NCI-H128 (cell line): ENCODE measurements around the gene SCYGR1.
"Not testable (repeated sequence)": the region's sequence is repeated elsewhere in the genome, so short reads cannot be mapped to it uniquely, and the experiment has no call there.

Experiments
- DNase-seq: peaks from one replicate; lab custom pipeline; 2025; ENCODE audit not compliant: unreplicated experiment; lab: John Stamatoyannopoulos, UW

Gene SCYGR1

GRCh38 chr2:227387583-227387982 lies at the start of gene SCYGR1:
Gene SCYGR1, minus strand, starts transcription at chr2:227387949. Its CDS starts 0 bp downstream, at chr2:227387949.
- not testable (repeated sequence) for DNase-seq

GRCh38 chr2:227436436-227437174 lies 48.9 kb upstream of the SCYGR1 start:
- DNase-seq = no peak

- no peak for DNase-seq
These were observed 45.4 kb upstream of the SCYGR1 start for GRCh38 chr2:227433171-227433570.

GRCh38 chr2:227430639-227431038 lies 42.9 kb upstream of the SCYGR1 start:
- DNase-seq = no peak

GRCh38 chr2:227428731-227429285 lies 41.1 kb upstream of the SCYGR1 start:
- no peak for DNase-seq

- DNase-seq = no peak
These were observed 36.1 kb upstream of the SCYGR1 start for GRCh38 chr2:227423656-227424499.

GRCh38 chr2:227420087-227421052 lies 32.6 kb upstream of the SCYGR1 start:
- no peak for DNase-seq

GRCh38 chr2:227416701-227417100 lies 29.0 kb upstream of the SCYGR1 start:
- no peak for DNase-seq

GRCh38 chr2:227415538-227416424 lies 28.0 kb upstream of the SCYGR1 start:
- no peak for DNase-seq

GRCh38 chr2:227414846-227415245 lies 27.1 kb upstream of the SCYGR1 start:
- DNase-seq = no peak

GRCh38 chr2:227413371-227413770 lies 25.6 kb upstream of the SCYGR1 start:
- no peak for DNase-seq

- DNase-seq = no peak
These were observed 25.1 kb upstream of the SCYGR1 start for GRCh38 chr2:227412877-227413276.

GRCh38 chr2:227411990-227412350 lies 24.2 kb upstream of the SCYGR1 start:
- DNase-seq = no peak

- DNase-seq = no peak
These were observed 23.7 kb upstream of the SCYGR1 start for GRCh38 chr2:227411320-227411989.

GRCh38 chr2:227410191-227410590 lies 22.4 kb upstream of the SCYGR1 start:
- DNase-seq = no peak

- no peak for DNase-seq
These were observed 19.9 kb upstream of the SCYGR1 start for GRCh38 chr2:227407591-227408151.

- DNase-seq = peak; percentile 63
These were observed 18.7 kb upstream of the SCYGR1 start for GRCh38 chr2:227406177-227407031.
